Stimulated activated CD4-positive, alpha-beta T cell treated with anti-CD3 and anti-CD28 coated beads, Interleukin-1b, Interleukin-23, amount 100 ng/mL, for 24 hours (primary cell): Measurements from ENCODE around the gene SLC10A7.

Experiments
- DNase-seq, 4 experiments: peaks; one replicate each; pipeline ENCODE4 v3.0.0-alpha.2; 2020; ENCODE audit warnings: low read depth in 4 of 4, low spot score in 1 of 4

Gene SLC10A7

GRCh38 chr4:146442801-146443200 is 78.9 kb downstream of the SLC10A7 start:
- DNase-seq, result no peak

- DNase-seq, result no peak
Observed at GRCh38 chr4:146439999-146440398, 81.7 kb downstream of the SLC10A7 start.

GRCh38 chr4:146439437-146439836 is 82.3 kb downstream of the SLC10A7 start:
- DNase-seq, result no peak

- no peak for DNase-seq
Observed at GRCh38 chr4:146437778-146438177, 84.0 kb downstream of the SLC10A7 start.

GRCh38 chr4:146436423-146437162 is 85.1 kb downstream of the SLC10A7 start:
- DNase-seq, result no peak

GRCh38 chr4:146435962-146436361 is 85.8 kb downstream of the SLC10A7 start:
- no peak for DNase-seq

GRCh38 chr4:146432065-146432464 is 89.7 kb downstream of the SLC10A7 start:
- DNase-seq, result no peak

- no peak for DNase-seq
Observed at GRCh38 chr4:146428298-146428697, 93.4 kb downstream of the SLC10A7 start.

- no peak for DNase-seq
Observed at GRCh38 chr4:146417822-146418221, 103.9 kb downstream of the SLC10A7 start.

- DNase-seq, result no peak
Observed at GRCh38 chr4:146415829-146416228, 105.9 kb downstream of the SLC10A7 start.

GRCh38 chr4:146407669-146408084 is 114.1 kb downstream of the SLC10A7 start:
- DNase-seq, result no peak

GRCh38 chr4:146407257-146407656 is 114.5 kb downstream of the SLC10A7 start:
- DNase-seq, result no peak

GRCh38 chr4:146401274-146401673 is 120.5 kb downstream of the SLC10A7 start:
- no peak for DNase-seq

- DNase-seq, result no peak
Observed at GRCh38 chr4:146398896-146399445, 122.8 kb downstream of the SLC10A7 start.

- no peak for DNase-seq
Observed at GRCh38 chr4:146398404-146398803, 123.3 kb downstream of the SLC10A7 start.

GRCh38 chr4:146389561-146389960 is 132.2 kb downstream of the SLC10A7 start:
- no peak for DNase-seq

- DNase-seq, result no peak
Observed at GRCh38 chr4:146382194-146382593, 139.5 kb downstream of the SLC10A7 start.

- DNase-seq, result no peak
Observed at GRCh38 chr4:146381263-146381872, 140.4 kb downstream of the SLC10A7 start.

- no peak for DNase-seq
Observed at GRCh38 chr4:146379744-146380143, 142.0 kb downstream of the SLC10A7 start.

- DNase-seq, result no peak
Observed at GRCh38 chr4:146371812-146372211, 149.9 kb downstream of the SLC10A7 start.

- DNase-seq, result no peak
Observed at GRCh38 chr4:146370841-146371240, 150.9 kb downstream of the SLC10A7 start.

GRCh38 chr4:146369446-146369845 is 152.3 kb downstream of the SLC10A7 start:
- no peak for DNase-seq

- no peak for DNase-seq
Observed at GRCh38 chr4:146368209-146368608, 153.5 kb downstream of the SLC10A7 start.
